SKM-1 treated with dmso at 0.1 percent for 144 hours (cell line): ENCODE measurements around the gene PRDM1.
A peak's percentile ranks its signal among the peaks of the same experiment; 100 is the strongest.

Experiments used
- DNase-seq: peaks from one replicate; lab custom pipeline; 2025; ENCODE audit not compliant: unreplicated experiment; lab: John Stamatoyannopoulos, UW

The PRDM1 gene

GRCh38 chr6:106085984-106086813, at the start of gene PRDM1:
Gene PRDM1, plus strand, starts transcription at chr6:106086336. Its CDS starts 218 bp downstream, at chr6:106086554.
- peak; percentile 98 for DNase-seq

- DNase-seq: no peak
Observed at GRCh38 chr6:106037060-106037459, 49.1 kb upstream of the PRDM1 start.

- DNase-seq: no peak
Observed at GRCh38 chr6:106039897-106040592, 46.1 kb upstream of the PRDM1 start.

- no peak for DNase-seq
Observed at GRCh38 chr6:106044151-106044550, 42.0 kb upstream of the PRDM1 start.

GRCh38 chr6:106045077-106045476, 41.1 kb upstream of the PRDM1 start:
- no peak for DNase-seq

GRCh38 chr6:106046116-106046853, 39.9 kb upstream of the PRDM1 start:
- DNase-seq: no peak

DNA sequence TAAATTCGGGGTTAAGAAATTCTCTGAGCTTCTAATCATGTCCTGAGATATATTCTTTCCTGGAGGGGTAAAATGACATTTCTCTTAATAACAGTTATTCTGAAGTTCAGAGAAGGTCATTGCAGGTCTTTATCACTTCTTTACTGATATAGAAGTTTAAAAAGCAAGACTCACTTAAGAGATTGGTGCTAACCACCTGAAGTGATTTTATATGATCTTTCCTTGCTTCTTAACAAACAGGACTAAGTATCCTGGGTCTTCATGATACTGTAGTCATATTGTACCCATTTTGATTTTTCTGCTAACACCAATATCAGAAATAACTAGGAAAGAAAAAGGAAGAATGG, 39.3 kb upstream of the PRDM1 start:
- DNase-seq: no peak

DNA sequence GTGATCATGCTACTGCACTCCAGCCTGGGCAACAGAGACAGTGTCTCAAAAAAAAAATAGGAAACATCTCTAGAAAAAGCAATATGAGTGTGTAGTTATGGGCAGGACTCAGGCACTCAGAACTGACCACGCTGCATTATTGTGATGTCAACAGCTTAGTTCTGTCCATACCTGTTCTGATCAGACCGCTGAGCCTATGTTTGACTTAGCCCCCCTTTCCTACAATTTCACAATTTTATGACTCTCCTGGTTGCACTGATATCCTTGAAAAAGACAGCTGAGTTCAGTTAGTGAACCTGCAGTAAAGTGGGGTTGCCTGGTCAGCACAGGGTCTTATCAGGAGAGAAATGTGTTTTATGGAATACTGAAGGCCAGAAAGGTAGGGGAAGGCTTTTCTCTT, 37.8 kb upstream of the PRDM1 start:
- no peak for DNase-seq

DNA sequence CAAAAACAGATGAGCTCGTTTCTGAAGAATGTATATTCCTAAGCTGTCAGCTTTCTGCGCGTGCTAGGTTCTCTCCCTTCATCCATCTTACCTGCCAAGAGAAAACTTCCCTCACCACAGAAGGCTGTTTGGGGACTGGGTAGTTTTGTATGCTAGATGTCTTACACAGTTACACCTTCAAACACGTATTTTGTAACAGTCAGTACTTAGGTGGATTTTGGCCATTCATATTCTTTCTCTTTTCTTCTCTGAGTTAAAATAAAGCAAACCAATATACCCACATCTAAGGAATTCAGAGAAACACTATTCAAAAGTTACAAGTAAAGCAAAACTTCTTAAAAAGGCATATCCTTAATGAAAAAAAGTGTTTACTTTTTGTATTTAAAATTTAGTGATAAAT, 35.6 kb upstream of the PRDM1 start:
- no peak for DNase-seq

DNA sequence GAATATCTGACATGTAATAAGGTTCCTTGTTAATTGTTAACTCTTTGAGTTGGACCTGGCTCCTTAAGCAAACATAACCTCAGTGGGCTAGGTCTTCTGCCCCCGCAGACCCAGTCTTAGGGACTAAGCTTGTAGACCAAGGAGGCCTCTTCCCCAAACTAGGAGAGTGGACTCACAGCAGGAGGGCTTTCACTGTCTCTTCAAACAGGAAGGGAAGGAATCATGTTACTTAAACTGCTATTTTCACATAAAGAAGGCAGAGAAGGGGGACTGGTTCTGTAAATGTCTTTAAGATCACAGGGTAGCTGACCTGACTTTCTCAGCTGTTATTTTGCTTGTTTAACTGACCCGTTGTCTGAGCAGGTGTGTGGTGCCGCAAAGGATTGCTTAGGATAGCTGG, 34.9 kb upstream of the PRDM1 start:
- no peak for DNase-seq

- DNase-seq: no peak
Observed at GRCh38 chr6:106053484-106054205, 32.5 kb upstream of the PRDM1 start.

GRCh38 chr6:106055489-106055888, 30.6 kb upstream of the PRDM1 start:
- no peak for DNase-seq

DNA sequence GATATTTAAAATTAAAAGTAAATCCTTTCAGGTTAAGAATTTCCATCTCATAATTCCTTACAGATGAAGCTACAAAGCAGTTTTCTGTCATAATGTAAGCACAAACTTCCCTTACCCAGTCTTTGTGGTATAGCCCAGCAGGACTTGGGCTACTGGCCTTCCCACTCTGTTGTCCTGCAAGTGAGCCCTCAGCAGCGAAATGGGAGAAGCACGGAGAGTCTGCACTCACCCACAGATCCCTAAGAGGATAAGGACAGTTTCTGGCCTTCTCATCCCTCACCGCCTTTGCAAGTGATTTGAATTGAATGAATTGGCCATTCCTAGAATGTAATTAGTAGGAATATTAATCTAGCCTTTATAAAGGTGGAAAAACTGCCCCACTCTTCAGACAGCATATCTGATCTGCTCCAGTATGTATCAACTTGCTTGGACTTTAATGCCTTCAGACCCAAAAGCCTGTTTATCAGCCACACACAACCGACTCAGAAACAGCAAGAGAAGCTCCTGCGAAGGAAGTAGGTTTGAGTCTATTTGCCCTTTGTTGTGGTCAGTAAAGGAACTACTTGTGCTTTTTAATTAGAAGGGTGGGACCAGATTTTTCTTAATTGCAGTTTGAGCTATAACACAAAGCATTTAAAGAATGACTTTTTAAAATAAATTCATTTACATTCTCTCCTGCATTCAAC, 29.9 kb upstream of the PRDM1 start:
- DNase-seq: no peak

GRCh38 chr6:106056746-106057390, 29.3 kb upstream of the PRDM1 start:
- no peak for DNase-seq

GRCh38 chr6:106059331-106059730, 26.8 kb upstream of the PRDM1 start:
- DNase-seq: no peak

DNA sequence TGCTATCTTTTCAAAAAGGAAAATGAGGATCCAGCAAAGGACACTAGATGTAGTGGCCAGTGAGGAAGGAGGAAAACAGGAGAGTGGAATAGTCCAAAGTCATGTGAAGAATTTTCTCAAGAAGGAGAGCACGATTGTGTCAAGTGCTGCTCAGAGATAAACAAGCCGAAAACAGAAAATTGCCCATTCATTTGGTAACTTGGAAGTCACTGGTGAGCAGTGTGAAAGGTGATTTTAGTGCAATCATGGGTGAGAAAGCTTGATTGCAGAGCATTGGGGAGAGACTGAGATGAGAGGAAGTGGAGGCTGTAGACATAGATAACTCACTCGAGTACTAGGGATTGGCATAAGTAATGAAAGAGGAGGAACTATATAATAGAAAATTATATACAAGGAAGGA, 26.0 kb upstream of the PRDM1 start:
- DNase-seq: no peak

DNA sequence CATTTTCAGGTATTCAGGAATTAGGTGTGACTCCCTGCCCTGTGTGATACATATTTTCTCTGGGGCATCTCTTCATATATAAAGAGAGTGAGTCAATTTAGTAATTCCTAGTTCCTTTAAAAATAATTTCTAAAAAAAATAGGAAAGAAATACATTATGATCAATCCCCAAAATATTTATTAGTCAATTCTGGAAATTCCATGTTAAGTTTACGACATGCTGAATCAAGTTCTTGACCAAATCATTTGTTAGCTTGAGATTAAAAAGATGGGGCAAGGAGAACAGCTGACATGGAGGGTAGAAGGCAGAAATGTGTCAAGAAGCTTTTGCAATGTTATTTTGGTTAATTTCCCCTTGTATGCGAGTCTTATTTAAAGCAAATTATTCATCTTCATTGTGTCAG, 22.7 kb upstream of the PRDM1 start:
- no peak for DNase-seq

GRCh38 chr6:106064142-106064541, 22.0 kb upstream of the PRDM1 start:
- DNase-seq: no peak

DNA sequence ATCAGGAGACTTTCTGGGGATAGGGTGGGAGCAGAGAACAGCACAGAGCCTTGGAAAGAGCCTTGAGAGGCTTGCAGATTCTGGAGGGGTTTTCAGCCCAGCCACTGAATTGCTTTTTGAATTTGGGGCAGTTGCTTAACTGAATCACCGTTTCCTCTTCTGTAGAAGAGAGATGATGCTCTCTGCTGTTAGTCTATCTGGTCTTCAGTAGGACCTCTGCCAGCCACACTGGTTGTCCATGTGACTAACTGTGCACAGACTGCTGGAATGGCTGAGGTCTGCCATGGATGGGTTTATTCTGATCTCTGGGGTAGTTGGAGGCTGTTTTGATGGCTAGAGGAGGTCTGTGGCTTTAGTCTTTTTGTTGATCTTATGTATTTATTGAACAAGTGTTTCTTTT, 21.4 kb upstream of the PRDM1 start:
- no peak for DNase-seq

DNA sequence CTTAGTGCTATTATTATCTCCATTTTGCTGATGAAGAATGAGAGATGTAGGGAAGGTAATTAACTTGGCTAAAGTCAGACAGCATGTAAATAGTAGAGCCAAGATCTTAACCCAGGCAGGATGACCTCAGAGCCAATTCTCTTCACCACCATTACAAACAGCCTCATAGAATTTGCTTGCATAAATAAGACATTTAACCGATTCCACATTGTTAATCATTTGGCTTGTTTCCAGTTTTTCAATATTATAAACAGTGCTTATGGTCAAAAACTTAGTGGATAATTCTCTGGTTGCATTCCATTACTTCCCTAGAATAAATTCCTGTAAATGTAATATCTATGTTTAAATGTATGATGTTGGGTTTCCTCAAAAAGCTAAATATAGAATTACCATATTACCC, 19.1 kb upstream of the PRDM1 start:
- DNase-seq: no peak
